ENCODE data around the gene ADAMTS6.
"Not testable (repeated sequence)": the region's sequence is repeated elsewhere in the genome, so short reads cannot be mapped to it uniquely, and the experiment has no call there.

Gene ADAMTS6

DNA sequence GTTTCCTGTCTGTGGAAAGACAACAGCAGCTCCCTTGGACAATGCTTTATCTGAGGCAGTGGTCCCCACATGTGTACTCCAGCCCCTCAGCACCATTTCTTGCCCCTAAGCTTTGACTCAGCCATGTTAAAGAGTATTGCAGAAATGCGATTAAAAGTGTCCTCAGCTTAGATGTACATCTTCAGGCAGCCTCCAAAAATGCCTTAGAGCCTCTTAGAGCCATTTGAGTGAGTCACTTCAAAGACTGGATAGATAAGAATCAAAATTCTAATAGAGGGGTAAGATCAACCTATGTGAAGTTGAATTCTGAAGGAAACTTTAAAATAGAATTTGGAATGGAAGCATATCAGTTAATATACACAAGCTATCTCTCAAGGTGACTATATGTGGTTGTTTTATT lies 296.3 kb downstream of the ADAMTS6 start:
- no peak overlapping the region for H3K27ac Mint-ChIP-seq
- no peak for DNase-seq
- peaks cover 3% of the 10 kb centered on the region for H3K27me3 Mint-ChIP-seq (ENCODE audit: low read depth, poor library complexity)

DNA sequence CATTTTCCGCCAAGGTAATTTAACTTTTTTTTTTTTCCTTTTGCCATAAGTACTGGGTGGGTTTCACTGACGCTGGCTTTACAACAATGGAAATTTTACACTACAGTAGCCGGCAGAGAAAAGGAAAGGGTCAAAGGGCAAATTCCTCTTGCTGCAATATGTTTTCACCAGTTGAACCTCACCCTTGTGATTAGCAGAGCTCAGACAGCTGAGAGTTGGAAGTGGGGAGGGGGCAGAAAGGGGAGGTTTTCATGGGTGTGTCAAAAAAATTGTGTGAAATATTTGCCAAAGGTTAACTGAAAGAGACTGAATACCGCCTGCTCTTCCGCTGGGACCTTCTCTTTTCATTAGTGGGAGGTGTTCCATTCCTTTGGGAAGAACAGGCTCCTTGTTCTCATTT lies 296.9 kb downstream of the ADAMTS6 start:
- H3K4me3 Mint-ChIP-seq = no peak overlapping the region
- TF ChIP-seq, protein P1, sequence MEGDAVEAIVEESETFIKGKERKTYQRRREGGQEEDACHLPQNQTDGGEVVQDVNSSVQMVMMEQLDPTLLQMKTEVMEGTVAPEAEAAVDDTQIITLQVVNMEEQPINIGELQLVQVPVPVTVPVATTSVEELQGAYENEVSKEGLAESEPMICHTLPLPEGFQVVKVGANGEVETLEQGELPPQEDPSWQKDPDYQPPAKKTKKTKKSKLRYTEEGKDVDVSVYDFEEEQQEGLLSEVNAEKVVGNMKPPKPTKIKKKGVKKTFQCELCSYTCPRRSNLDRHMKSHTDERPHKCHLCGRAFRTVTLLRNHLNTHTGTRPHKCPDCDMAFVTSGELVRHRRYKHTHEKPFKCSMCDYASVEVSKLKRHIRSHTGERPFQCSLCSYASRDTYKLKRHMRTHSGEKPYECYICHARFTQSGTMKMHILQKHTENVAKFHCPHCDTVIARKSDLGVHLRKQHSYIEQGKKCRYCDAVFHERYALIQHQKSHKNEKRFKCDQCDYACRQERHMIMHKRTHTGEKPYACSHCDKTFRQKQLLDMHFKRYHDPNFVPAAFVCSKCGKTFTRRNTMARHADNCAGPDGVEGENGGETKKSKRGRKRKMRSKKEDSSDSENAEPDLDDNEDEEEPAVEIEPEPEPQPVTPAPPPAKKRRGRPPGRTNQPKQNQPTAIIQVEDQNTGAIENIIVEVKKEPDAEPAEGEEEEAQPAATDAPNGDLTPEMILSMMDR (IDR thresholded peaks at IDR 0.05) = no peak
- H3K9me3 Mint-ChIP-seq = no peaks in the 10 kb centered on the region
- H3K27me3 Mint-ChIP-seq (ENCODE audit: low read depth, poor library complexity) = peaks cover 3% of the 10 kb centered on the region
- peaks cover 8% of the 10 kb centered on the region for H3K36me3 Mint-ChIP-seq (ENCODE audit: low read depth)
- peak; percentile 4 for DNase-seq
- H3K4me1 Mint-ChIP-seq = peaks cover 21% of the 10 kb centered on the region
- no peak overlapping the region for H3K27ac Mint-ChIP-seq

More for the DNA sequence above, 296.3 kb downstream of the ADAMTS6 start:
- Mint-ChIP-seq H3K4me1 (peaks cover 21% of the 10 kb centered on the region), H3K36me3 (ENCODE audit: low read depth) (peaks cover 8% of the 10 kb centered on the region), H3K9me3 (no peaks in the 10 kb centered on the region), H3K4me3 (no peak overlapping the region)
- TF ChIP-seq, protein P1 (IDR thresholded peaks at IDR 0.05) = no peak

DNA sequence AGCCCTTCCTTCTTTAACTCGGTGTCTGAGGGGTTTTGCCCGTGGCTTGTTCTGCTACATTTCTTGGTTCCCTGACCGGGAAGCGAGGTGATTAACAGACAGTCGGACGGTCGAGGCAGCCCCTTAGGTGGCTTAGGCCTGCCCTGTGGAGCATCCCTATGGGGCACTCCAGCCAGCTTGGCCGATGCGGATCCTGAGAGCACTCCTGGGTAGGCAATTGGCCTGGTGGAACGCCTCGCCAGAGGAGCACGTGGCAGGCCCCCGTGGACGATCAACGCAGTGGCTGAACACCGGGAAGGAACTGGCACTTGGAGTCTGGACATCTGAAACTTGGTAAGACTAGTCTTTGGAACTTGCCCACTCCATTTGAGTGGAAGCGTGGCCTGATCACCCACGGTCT lies 307.5 kb downstream of the ADAMTS6 start:
- not testable (repeated sequence) for DNase-seq; H3K27me3 Mint-ChIP-seq (ENCODE audit: low read depth, poor library complexity); H3K4me3 Mint-ChIP-seq; H3K27ac Mint-ChIP-seq; H3K4me1 Mint-ChIP-seq
- H3K36me3 Mint-ChIP-seq (ENCODE audit: low read depth) = peaks cover 57% of the 10 kb centered on the region
- peaks cover 13% of the 10 kb centered on the region for H3K9me3 Mint-ChIP-seq

DNA sequence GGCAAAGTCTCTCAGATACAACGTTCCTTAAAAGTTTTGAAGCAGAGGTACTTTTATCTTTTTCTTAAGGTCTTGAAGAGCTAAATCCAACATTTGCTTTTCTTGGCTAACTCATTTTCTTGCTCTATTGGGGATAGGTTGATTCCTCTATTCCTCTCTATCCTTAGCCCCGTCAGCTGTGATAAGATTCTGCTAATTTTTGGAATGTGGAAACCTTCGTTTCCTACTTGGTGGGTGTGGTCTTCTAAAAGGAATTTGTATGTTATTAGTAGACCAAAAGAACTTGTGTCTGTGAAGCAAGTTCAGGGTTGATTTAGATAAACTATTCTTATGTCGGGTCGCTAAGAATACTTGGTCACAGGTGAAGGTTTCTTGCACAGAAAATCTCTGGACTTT lies 308.6 kb downstream of the ADAMTS6 start:
- Mint-ChIP-seq H3K4me3 (no peak overlapping the region), H3K9me3 (peaks cover 13% of the 10 kb centered on the region), H3K4me1 (no peaks in the 10 kb centered on the region), H3K36me3 (ENCODE audit: low read depth) (peaks cover 57% of the 10 kb centered on the region), H3K27me3 (ENCODE audit: low read depth, poor library complexity) (no peaks in the 10 kb centered on the region), H3K27ac (no peak overlapping the region)
- DNase-seq = no peak
- TF ChIP-seq, protein P1 (IDR thresholded peaks at IDR 0.05) = no peak

DNA sequence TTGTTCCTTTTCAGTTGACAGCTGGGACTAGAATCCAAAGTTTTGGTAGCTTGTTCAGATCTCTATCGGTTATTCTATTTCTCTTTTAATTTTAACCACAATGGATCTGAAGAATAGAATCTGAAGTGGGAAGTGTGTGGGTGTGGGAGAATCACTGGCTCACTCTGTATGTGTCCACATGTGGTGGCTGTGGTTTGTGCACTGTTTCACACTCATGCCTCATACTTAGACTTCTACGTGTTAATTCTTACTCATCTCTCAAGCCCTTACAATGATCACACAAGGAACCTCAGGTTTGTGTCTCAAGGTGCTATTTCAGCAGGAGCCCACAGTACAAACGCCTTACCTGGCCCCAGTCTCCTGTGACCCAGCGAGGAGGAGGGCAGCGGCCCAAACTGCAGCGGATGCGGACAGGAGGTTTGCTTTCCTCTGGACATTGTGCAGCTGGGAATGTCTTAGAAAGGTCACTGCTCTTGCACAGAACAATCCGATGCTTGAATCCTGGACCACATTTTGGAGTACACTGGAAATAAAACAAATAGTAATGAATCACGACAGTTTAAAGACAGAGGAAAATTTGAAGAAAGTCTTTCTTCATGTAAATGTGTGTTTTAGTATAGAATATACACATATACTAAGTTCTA lies 309.1 kb downstream of the ADAMTS6 start:
- no peak overlapping the region for H3K27ac Mint-ChIP-seq
- H3K4me3 Mint-ChIP-seq = no peak overlapping the region
- peaks cover 15% of the 10 kb centered on the region for H3K9me3 Mint-ChIP-seq
- H3K27me3 Mint-ChIP-seq (ENCODE audit: low read depth, poor library complexity) = no peaks in the 10 kb centered on the region
- DNase-seq = no peak
- H3K4me1 Mint-ChIP-seq = no peaks in the 10 kb centered on the region
- H3K36me3 Mint-ChIP-seq (ENCODE audit: low read depth) = peaks cover 57% of the 10 kb centered on the region
- TF ChIP-seq, protein P1 (IDR thresholded peaks at IDR 0.05) = no peak

DNA sequence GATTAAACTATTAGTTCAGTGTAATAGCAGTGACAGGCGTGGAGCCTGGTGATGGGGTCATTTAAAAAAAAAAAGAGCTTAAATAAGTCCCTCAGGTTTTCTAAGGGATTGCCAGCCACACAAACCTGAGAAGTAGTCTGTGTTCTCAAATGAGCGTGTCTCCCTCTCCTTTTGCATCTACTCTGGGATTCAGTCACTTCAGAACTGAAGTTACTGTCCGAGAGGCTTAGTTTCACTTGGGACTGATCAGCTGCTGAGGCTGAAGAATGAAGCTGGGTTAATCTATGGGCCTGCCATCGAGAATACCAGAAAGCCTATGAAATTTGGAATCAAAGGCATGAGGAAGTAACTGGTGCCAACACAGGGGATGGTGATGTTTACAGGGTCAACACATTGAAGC lies 310.1 kb downstream of the ADAMTS6 start:
- H3K9me3 Mint-ChIP-seq = peaks cover 15% of the 10 kb centered on the region

More for the DNA sequence above, 310.1 kb downstream of the ADAMTS6 start:
- Mint-ChIP-seq H3K36me3 (ENCODE audit: low read depth) (peaks cover 57% of the 10 kb centered on the region), H3K4me3 (no peak overlapping the region), H3K4me1 (no peaks in the 10 kb centered on the region), H3K27ac (peak overlapping the region; percentile 32), H3K27me3 (ENCODE audit: low read depth, poor library complexity) (no peaks in the 10 kb centered on the region)
- no peak for DNase-seq
- TF ChIP-seq, protein P1 (IDR thresholded peaks at IDR 0.05) = no peak

Data from nephron progenitor cell (in vitro differentiated cells).